ENCODE measurements around the gene SOD3. TPM values are rescaled to one million over a fixed set of nuclear protein-coding genes. Genes with fewer than 3 reads are reported as not detected.

The SOD3 gene
- total RNA-seq, 2 experiments from 2014 or later = not detected

DNA sequence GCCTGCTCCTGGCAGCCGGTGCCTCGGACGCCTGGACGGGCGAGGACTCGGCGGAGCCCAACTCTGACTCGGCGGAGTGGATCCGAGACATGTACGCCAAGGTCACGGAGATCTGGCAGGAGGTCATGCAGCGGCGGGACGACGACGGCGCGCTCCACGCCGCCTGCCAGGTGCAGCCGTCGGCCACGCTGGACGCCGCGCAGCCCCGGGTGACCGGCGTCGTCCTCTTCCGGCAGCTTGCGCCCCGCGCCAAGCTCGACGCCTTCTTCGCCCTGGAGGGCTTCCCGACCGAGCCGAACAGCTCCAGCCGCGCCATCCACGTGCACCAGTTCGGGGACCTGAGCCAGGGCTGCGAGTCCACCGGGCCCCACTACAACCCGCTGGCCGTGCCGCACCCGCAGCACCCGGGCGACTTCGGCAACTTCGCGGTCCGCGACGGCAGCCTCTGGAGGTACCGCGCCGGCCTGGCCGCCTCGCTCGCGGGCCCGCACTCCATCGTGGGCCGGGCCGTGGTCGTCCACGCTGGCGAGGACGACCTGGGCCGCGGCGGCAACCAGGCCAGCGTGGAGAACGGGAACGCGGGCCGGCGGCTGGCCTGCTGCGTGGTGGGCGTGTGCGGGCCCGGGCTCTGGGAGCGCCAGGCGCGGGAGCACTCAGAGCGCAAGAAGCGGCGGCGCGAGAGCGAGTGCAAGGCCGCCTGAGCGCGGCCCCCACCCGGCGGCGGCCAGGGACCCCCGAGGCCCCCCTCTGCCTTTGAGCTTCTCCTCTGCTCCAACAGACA lies 4.4 kb downstream of the SOD3 start:
- Mint-ChIP-seq H3K27me3 (peaks cover 36% of the 10 kb centered on the region), H3K4me3 (no peak overlapping the region), H3K4me1 (no peaks in the 10 kb centered on the region), H3K27ac (no peak overlapping the region), H3K9me3 (no peaks in the 10 kb centered on the region), H3K36me3 (ENCODE audit: low read depth) (no peaks in the 10 kb centered on the region)
- POLR2A ChIA-PET = no interaction called here
- CTCF ChIA-PET = no interaction called here
- no peak for DNase-seq

DNA sequence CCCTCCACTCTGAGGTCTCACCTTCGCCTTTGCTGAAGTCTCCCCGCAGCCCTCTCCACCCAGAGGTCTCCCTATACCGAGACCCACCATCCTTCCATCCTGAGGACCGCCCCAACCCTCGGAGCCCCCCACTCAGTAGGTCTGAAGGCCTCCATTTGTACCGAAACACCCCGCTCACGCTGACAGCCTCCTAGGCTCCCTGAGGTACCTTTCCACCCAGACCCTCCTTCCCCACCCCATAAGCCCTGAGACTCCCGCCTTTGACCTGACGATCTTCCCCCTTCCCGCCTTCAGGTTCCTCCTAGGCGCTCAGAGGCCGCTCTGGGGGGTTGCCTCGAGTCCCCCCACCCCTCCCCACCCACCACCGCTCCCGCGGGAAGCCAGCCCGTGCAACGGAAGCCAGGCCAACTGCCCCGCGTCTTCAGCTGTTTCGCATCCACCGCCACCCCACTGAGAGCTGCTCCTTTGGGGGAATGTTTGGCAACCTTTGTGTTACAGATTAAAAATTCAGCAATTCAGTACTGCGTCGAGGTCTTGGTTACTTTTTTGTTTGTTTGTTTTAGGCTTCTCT lies 5.0 kb downstream of the SOD3 start:
- Mint-ChIP-seq H3K27ac (no peak overlapping the region), H3K4me1 (no peaks in the 10 kb centered on the region), H3K27me3 (peaks cover 36% of the 10 kb centered on the region), H3K9me3 (no peaks in the 10 kb centered on the region), H3K36me3 (ENCODE audit: low read depth) (no peaks in the 10 kb centered on the region), H3K4me3 (no peak overlapping the region)
- ChIA-PET POLR2A (no interaction called here), CTCF (no interaction called here)
- no peak for DNase-seq

GRCh38 chr4:24801136-24801855 lies 5.9 kb downstream of the SOD3 start:
- H3K36me3 Mint-ChIP-seq (ENCODE audit: low read depth) = no peaks in the 10 kb centered on the region
- no peaks in the 10 kb centered on the region for H3K4me1 Mint-ChIP-seq
- H3K9me3 Mint-ChIP-seq = no peaks in the 10 kb centered on the region
- POLR2A ChIA-PET = no interaction called here
- no peak overlapping the region for H3K4me3 Mint-ChIP-seq
- H3K27ac Mint-ChIP-seq = no peak overlapping the region
- peaks cover 36% of the 10 kb centered on the region for H3K27me3 Mint-ChIP-seq
- no peak for DNase-seq
- CTCF ChIA-PET = interaction anchor here (0.7 kb wide), 1 partner anchor 685 kb away, joined by 3 read pairs; no protein-coding TSS in a partner anchor

- CTCF ChIA-PET = no interaction called here
- Mint-ChIP-seq H3K27me3 (peaks cover 36% of the 10 kb centered on the region), H3K9me3 (no peaks in the 10 kb centered on the region), H3K4me1 (no peaks in the 10 kb centered on the region), H3K27ac (no peak overlapping the region), H3K4me3 (no peak overlapping the region), H3K36me3 (ENCODE audit: low read depth) (no peaks in the 10 kb centered on the region)
- POLR2A ChIA-PET = no interaction called here
- no peak for DNase-seq
These were observed 7.3 kb downstream of the SOD3 start for GRCh38 chr4:24802648-24803047.

DNA sequence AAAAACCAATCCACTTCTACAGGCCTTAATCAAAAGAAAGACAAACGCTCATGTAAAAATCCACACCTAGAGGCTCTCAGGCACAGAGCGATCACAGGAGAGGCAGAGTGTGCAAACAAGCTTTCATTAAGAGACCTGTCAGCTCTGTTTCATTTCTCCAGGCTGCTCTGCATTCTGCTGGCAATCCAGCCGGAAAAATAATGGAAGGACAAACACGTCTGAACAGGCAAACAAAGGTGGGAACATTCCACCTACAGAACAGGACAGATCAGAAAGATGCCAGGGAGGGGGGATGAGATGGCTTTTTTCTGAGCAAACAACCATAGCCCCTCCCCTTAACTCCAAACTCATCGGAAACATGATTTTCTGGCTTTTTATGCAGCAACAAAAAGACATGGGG lies 9.7 kb downstream of the SOD3 start:
- Mint-ChIP-seq H3K4me3 (no peak overlapping the region), H3K27me3 (peaks cover 23% of the 10 kb centered on the region), H3K9me3 (no peaks in the 10 kb centered on the region), H3K36me3 (ENCODE audit: low read depth) (no peaks in the 10 kb centered on the region), H3K27ac (no peak overlapping the region), H3K4me1 (no peaks in the 10 kb centered on the region)
- CTCF ChIA-PET = no interaction called here
- no peak for DNase-seq
- POLR2A ChIA-PET = no interaction called here

GRCh38 chr4:24805566-24805965 lies 10.2 kb downstream of the SOD3 start:
- no peak overlapping the region for H3K4me3 Mint-ChIP-seq
- no peaks in the 10 kb centered on the region for H3K4me1 Mint-ChIP-seq
- H3K36me3 Mint-ChIP-seq (ENCODE audit: low read depth) = no peaks in the 10 kb centered on the region
- DNase-seq = no peak
- H3K27ac Mint-ChIP-seq = no peak overlapping the region
- H3K27me3 Mint-ChIP-seq = peaks cover 19% of the 10 kb centered on the region
- H3K9me3 Mint-ChIP-seq = no peaks in the 10 kb centered on the region
- ChIA-PET POLR2A (no interaction called here), CTCF (no interaction called here)

DNA sequence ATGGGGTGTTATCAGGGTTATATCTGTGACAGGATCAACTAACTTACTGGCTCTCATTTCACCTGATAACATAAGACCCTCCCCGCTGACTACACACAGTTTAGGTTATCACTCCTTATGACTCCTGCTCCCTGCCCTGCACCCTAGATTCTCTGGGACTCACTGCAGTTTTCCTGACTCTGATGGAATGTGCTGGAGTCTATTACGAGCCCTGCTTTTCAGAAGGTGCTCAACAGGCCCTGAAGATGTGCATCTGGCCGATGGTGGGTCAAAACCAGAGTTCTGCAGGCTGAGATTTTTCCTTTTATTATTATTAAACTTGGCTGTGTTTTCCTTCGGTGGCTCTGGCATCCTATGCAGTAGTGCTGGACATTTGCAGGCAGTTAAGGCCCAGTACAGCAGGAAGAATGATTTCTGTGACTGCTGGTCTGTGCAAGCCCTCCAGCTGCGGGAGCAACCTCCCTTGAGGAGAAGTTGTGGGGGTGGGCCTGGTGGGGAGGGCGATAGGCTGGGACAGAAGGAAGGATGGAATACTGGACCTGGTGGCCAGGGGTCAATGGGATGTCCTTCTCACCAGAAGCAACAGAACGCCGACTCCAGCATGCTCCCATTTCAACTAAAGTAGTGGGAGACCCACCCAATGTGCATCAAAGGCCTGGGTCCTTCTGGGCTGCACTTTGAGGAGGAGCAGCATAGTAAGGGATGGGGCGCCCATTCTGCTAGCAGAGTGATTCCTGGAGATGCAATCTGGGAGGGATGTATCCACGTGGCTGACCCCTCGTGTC lies 11.0 kb downstream of the SOD3 start:
- Mint-ChIP-seq H3K27ac (no peak overlapping the region), H3K4me1 (no peaks in the 10 kb centered on the region), H3K36me3 (ENCODE audit: low read depth) (no peaks in the 10 kb centered on the region), H3K27me3 (peaks cover 11% of the 10 kb centered on the region), H3K9me3 (no peaks in the 10 kb centered on the region), H3K4me3 (no peak overlapping the region)
- CTCF ChIA-PET = no interaction called here
- no peak for DNase-seq
- POLR2A ChIA-PET = no interaction called here

GRCh38 chr4:24807611-24808010 lies 12.2 kb downstream of the SOD3 start:
- H3K4me1 Mint-ChIP-seq = no peaks in the 10 kb centered on the region

GRCh38 chr4:24808261-24808660 lies 12.9 kb downstream of the SOD3 start:
- no peak for DNase-seq
- Mint-ChIP-seq H3K4me1 (no peaks in the 10 kb centered on the region), H3K36me3 (ENCODE audit: low read depth) (no peaks in the 10 kb centered on the region), H3K4me3 (no peak overlapping the region), H3K9me3 (no peaks in the 10 kb centered on the region), H3K27ac (no peak overlapping the region), H3K27me3 (peaks cover 3% of the 10 kb centered on the region)
- CTCF ChIA-PET = no interaction called here
- POLR2A ChIA-PET = no interaction called here

More at GRCh38 chr4:24807611-24808010, 12.2 kb downstream of the SOD3 start:
- Mint-ChIP-seq H3K27ac (no peak overlapping the region), H3K4me3 (no peak overlapping the region), H3K9me3 (no peaks in the 10 kb centered on the region), H3K27me3 (peaks cover 5% of the 10 kb centered on the region), H3K36me3 (ENCODE audit: low read depth) (no peaks in the 10 kb centered on the region)
- DNase-seq = no peak
- CTCF ChIA-PET = no interaction called here
- POLR2A ChIA-PET = no interaction called here

DNA sequence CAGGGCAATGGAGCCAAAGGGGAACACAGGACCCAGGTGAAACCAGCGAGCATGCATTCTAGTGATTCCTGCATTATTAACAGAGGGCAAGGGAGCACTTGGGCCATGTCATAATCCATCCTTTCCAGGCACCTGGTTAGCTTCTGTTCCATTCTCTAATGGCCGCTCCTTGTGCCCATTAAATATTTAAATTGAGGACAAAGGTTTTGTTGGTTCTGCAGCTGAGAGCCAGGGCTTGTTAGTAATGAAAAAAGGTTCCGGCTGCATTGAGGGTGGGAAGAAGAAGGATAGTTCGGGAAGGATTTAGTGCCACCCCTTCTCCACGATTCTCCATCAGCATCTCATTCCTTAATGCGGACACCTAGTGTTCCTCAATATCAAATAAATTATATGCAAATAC lies 13.6 kb downstream of the SOD3 start:
- no peak for DNase-seq
- POLR2A ChIA-PET = no interaction called here
- Mint-ChIP-seq H3K27me3 (peaks cover 2% of the 10 kb centered on the region), H3K4me1 (no peaks in the 10 kb centered on the region), H3K27ac (no peak overlapping the region), H3K36me3 (ENCODE audit: low read depth) (no peaks in the 10 kb centered on the region), H3K9me3 (no peaks in the 10 kb centered on the region), H3K4me3 (no peak overlapping the region)
- CTCF ChIA-PET = no interaction called here

DNA sequence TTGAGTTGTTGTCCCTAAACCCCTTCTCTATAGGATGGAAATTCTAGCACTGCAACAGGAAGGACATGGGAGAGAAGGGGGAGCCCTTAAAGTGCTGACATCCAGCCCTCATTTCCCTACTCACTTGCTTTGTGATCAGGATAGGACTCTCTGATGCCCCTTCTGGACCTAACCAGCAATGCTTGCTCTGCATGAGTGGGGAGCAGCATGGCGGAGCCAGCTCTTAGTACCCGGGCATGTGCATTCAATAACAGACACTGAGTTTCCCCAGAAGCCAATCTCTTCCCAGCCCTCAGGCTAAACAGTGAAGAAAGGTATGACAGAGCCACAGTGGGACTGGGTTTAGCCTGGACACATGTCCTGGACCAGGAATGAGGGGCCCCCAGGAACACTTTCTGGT lies 14.0 kb downstream of the SOD3 start:
- Mint-ChIP-seq H3K27ac (no peak overlapping the region), H3K36me3 (ENCODE audit: low read depth) (no peaks in the 10 kb centered on the region), H3K9me3 (no peaks in the 10 kb centered on the region), H3K4me1 (no peaks in the 10 kb centered on the region), H3K27me3 (peaks cover 2% of the 10 kb centered on the region), H3K4me3 (no peak overlapping the region)
- POLR2A ChIA-PET = no interaction called here
- no peak for DNase-seq
- CTCF ChIA-PET = no interaction called here

- DNase-seq = no peak
- no peaks in the 10 kb centered on the region for H3K9me3 Mint-ChIP-seq
- ChIA-PET CTCF (no interaction called here), POLR2A (no interaction called here)
- H3K4me3 Mint-ChIP-seq = no peak overlapping the region
- H3K4me1 Mint-ChIP-seq = no peaks in the 10 kb centered on the region
- H3K27me3 Mint-ChIP-seq = peaks cover 2% of the 10 kb centered on the region
- H3K36me3 Mint-ChIP-seq (ENCODE audit: low read depth) = no peaks in the 10 kb centered on the region
- H3K27ac Mint-ChIP-seq = no peak overlapping the region
These were observed 14.5 kb downstream of the SOD3 start for GRCh38 chr4:24809815-24810405.
